Kidney capillary endothelial cell (primary cell): ENCODE measurements around the gene ENO2.
A peak's percentile ranks its signal among the peaks of the same experiment; 100 is the strongest.

Experiments
- DNase-seq: peaks from one replicate; pipeline ENCODE4 v3.0.0-alpha.2; 2018; ENCODE audit warnings: low spot score

Gene ENO2

DNA sequence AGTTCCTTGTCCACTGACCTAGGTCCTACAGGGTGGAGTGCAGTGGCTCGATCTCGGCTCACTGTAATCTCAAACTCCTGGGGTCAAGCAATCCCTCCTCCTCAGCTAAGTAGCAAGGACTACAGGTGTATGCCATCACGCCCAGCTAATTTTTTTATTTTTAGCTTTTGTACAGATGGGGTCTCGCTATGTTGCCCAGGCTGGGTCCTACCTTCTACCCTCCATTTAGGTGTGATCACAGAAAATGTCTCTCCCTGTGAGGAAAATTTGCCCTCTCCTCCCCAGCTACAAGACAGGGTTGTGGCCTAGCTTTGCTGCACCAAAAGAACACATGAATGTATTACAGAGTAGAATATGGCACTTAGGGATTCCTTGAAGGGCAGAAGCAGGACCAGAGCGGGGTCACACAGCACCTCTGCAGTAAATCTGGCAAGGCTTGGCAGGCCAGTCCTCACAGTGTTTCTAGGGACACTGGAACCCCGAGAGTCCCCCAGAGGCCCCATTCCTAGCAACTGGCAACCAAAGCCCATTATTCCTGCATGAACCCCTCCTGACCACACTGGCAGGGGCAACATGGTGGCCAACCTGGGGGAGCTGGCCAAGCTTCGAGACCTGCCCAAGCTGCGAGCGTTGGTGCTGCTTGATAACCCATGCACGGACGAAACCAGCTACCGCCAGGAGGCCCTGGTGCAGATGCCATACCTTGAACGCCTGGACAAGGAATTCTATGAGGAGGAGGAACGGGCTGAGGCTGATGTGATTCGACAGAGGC lies 2.0 kb upstream of the ENO2 start:
- no peak for DNase-seq

DNA sequence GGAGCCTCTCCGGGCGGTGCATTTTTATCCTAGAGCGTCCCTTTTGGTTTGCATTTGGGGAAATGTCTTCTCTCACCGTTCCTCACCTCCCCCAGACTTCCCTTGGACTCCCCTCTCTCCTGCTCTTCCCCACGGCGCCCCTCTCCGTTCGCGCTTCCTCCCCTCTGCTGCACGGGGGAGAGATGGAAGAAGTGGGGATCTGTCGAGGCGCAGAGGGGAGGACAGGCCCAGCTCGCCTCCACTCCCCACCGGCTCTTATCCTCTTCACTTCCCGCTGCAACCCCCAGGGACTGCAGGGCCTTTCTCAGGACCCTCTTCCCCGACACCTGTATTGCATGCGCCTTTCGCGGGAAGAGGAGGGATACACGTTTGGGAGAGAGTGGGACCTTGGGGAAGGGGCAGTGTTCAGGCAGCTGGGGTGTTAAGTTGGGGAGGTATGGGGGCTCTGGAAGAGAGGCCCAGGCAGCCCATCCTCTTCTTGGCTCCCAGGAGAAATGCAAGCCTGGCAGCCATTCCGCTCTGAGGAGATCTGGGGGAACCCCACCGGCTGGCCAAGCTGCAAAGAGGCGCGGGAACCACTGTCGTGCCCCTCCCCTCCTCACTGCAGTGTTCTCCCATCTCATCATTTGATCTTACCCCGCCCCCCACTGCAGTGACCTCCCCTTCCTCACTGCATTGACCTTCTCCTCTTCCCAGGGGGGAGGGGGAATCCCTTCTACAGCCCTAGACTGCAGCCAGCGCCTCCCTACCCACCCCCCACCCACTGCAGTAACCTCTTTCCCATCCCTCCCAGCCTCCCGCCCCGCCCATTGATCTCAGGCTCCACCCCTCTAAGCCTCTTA lies 788 bp downstream of the ENO2 start:
- DNase-seq, result no peak

- DNase-seq, result no peak
Observed at GRCh38 chr12:6915789-6916285, 1.5 kb downstream of the ENO2 start.

DNA sequence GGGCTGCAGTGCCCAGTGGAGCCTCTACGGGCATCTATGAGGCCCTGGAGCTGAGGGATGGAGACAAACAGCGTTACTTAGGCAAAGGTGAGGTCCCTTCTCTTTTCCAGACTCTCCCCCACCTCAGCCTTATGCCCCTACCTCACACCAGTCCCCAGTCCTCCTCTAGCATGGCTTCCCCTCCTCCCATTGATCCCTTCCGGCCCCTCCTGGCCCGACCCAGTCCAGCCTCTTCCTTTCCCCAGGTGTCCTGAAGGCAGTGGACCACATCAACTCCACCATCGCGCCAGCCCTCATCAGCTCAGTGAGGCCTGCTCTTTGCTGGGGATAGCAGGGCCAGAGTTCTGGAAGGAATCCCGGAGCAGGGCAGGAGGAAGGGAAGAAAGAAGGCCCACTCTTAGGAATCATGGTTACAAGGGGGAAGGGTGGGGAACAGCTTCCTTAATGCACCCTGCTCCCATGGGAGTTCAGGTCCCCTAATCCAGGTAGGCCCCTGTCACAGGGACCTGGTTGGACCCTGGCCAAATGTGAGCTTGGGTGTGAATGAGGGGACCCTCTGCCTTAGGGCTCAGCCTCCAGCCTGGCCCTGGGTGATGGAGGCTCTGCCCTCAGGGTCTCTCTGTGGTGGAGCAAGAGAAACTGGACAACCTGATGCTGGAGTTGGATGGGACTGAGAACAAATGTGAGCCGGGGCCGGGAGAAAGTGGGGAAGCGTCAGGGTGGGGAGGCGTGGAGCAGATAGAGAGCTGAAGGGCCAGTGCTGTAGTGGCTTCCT lies 2.2 kb downstream of the ENO2 start:
- no peak for DNase-seq

DNA sequence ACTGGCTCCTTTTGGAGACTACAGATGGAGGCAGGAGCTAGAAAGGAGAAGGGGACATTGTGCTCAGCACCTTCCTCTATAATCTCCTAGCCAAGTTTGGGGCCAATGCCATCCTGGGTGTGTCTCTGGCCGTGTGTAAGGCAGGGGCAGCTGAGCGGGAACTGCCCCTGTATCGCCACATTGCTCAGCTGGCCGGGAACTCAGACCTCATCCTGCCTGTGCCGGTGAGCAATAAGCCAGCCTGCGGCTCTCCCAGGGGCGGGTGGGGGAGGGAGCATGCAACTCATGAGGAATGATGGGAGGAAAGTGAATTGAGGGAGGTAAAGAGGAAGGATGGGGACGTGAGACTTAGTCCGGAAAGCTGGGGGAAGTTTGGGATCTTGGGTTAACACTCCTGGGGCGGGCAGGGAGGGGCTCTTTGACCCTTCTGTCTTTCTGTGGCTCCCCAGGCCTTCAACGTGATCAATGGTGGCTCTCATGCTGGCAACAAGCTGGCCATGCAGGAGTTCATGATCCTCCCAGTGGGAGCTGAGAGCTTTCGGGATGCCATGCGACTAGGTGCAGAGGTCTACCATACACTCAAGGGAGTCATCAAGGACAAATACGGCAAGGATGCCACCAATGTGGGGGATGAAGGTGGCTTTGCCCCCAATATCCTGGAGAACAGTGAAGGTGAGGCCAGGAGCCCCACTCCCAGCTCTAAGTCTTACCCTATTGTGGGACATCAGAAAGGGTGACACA lies 3.3 kb downstream of the ENO2 start:
- DNase-seq, result no peak

GRCh38 chr12:6919588-6919987 lies 5.2 kb downstream of the ENO2 start:
- DNase-seq, result no peak

DNA sequence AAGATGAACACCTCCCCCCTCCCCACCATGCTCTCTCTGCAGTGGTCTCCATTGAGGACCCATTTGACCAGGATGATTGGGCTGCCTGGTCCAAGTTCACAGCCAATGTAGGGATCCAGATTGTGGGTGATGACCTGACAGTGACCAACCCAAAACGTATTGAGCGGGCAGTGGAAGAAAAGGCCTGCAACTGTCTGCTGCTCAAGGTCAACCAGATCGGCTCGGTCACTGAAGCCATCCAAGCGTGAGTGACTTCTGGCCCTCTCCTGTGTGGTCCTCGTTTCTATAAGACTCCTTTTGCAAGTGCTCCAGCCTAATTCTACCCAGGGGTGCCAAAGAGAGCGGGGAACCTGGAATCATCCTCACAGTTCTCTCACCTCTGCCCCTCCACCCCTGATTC lies 7.2 kb downstream of the ENO2 start:
- no peak for DNase-seq

DNA sequence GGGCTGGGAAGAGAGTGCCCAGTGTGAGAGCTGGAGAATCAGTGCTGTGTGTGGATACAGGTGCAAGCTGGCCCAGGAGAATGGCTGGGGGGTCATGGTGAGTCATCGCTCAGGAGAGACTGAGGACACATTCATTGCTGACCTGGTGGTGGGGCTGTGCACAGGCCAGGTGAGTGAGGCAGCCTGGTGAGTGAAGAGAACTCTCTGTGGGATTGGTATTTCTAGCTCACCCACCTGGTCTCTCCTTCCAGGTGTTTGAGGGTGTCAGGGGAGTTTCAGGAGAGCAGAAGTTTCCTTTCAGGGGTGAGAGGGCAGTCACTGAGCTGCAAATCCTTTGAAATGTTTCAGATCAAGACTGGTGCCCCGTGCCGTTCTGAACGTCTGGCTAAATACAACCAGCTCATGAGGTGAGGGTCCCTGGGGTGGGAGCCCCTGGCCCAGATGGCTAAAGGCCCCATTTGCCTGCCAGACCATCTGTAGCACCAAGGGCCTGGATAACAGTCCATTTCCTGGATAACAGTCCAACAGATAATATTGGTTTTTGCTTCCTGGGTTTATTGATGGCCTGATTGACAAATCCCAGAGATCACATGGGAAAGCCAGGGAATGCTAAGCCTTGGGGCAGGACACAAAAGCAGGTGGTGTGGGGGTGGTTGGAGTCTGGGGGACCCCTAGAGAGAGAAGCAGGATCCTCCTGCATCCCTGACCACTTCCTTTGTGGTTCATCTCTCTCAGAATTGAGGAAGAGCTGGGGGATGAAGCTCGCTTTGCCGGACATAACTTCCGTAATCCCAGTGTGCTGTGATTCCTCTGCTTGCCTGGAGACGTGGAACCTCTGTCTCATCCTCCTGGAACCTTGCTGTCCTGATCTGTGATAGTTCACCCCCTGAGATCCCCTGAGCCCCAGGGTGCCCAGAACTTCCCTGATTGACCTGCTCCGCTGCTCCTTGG lies 7.9 kb downstream of the ENO2 start:
- DNase-seq, result no peak

- no peak for DNase-seq
Observed at GRCh38 chr12:6923003-6923732, 8.8 kb downstream of the ENO2 start.

GRCh38 chr12:6923851-6924250 lies 9.5 kb downstream of the ENO2 start:
- DNase-seq, result no peak

GRCh38 chr12:6925239-6925539 lies 10.8 kb downstream of the ENO2 start:
- no peak for DNase-seq

DNA sequence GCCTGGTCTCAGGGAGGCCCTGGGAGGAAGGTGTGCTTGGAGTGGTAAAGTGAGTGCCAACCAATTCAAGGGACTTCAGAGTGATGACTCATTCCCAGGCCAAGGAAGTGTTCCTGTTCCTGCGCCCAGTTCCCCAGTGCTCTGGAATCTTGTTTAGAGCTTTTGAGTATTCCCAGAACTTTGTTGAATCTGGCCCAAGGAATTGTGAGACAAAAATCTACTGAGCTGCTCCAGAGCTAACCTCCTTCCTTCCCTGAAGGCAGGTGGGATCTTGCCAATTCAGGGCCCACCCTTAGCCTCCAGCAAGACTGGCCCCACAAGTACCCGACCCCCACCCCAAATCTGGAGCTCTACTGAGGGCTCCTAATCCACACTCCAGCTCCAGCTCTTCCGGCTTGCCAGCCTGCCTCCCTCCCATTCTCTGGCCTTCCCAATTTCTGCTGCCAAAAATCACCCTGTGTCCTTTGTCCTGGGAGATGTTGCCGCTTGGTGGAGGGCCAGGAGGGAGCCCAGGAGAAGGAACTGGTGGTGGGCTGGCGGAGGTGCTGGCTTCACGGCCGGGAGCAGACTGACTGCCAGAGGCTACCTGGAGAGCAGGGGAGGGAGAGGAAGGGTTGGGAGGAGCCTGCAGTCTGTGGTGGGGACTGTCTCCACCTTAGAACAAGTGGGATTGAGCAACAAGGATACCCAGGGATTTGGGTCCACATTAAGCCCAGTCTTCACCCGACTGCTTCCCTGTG lies 11.3 kb downstream of the ENO2 start:
- peak; percentile 71 for DNase-seq

DNA sequence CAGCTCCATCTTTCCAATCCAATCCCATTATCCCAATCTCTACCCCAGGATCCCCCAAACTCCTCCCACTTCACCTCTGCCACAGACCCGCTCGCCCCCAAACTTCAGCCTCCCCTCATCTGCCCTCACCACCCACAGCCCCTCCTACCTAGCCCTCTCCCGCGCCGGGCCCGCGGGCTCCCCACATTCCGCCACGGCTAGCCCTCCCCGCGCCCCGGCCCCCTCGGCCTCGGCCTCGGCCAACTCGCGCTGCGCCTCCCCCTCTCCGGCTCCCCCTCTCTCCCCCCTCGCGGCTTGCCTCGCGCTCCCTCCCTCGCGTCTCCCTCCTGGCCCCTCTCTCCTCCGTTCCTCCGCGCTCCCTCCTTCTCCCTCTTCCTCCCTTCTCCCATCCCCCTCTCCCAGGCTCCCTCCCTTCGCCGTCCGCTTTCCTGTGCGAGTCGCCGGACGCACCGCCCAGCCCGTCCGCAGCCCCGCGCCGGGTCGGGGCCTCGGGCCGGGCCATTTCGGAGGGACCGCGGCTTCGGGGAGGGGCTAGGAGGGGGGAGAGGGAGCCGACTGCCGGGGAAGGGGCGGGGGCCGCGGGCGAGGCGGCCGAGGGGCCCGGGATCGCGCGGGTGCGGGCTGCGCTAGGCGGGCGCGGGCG lies 13.1 kb downstream of the ENO2 start, which contains the start of gene ATN1:
Gene ATN1 (plus strand): TSS at position 581 of the 643 bp plus-strand sequence. CDS start 6,043 bp downstream, outside the sequence.
- no peak for DNase-seq

DNA sequence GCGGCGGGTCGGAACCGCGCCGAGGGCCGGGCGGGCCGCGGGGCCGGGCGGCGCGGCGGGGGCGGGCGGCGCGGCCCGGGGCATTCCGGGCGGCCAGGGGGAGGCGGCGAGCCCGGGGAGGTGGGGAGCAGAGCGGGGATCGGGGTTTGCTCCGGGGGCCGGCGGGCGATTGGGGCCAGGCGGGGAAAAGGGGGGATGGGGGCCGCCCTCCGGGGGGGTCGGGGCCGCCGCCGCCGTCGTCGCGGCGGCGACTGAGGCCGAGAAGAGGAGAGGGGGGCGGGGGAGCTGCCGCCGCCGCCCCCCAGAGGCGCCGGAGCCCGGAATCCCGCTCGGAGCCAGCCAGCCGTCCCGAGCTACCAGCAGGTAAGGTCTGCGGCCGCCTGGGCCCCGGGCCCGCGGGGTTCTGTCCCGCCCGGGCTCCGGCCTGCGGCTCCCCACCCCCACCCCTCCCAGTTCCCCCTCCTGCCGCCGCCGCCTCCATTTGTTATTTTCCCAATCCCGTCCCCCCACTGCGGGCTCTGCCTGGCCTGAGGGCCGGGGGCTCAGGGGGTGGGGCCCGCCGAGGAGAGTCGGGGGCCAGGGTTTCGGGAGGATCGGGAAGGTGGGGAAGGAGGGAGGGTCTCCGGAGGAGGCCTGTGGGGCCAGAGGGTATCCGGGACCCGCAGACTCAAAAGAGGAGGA lies 13.8 kb downstream of the ENO2 start:
- DNase-seq, result no peak

GRCh38 chr12:6928703-6929407 lies 14.5 kb downstream of the ENO2 start:
- DNase-seq, result no peak

- no peak for DNase-seq
Observed at GRCh38 chr12:6929466-6930452, 15.4 kb downstream of the ENO2 start.
